Islet precursor cell (in vitro differentiated cells): ENCODE measurements around the gene PTPN1.
"Not testable (repeated sequence)": the region's sequence is repeated elsewhere in the genome, so short reads cannot be mapped to it uniquely, and the experiment has no call there.

Experiments
- DNase-seq: peaks from one replicate; pipeline ENCODE4 v3.0.0-alpha.2; 2018

The PTPN1 gene

GRCh38 chr20:50620459-50620858 is 110.3 kb downstream of the PTPN1 start:
- not testable (repeated sequence) for DNase-seq

- no peak for DNase-seq
These were observed 111.0 kb downstream of the PTPN1 start for GRCh38 chr20:50621068-50621665.

- peak; percentile 78 for DNase-seq
These were observed 114.3 kb downstream of the PTPN1 start for GRCh38 chr20:50624351-50625016.

GRCh38 chr20:50625986-50626677 is 115.9 kb downstream of the PTPN1 start:
- peak; percentile 88 for DNase-seq

GRCh38 chr20:50627747-50628146 is 117.6 kb downstream of the PTPN1 start:
- no peak for DNase-seq

GRCh38 chr20:50628332-50628731 is 118.1 kb downstream of the PTPN1 start:
- DNase-seq = peak; percentile 68

- peak; percentile 79 for DNase-seq
These were observed 118.9 kb downstream of the PTPN1 start for GRCh38 chr20:50628853-50629669.

GRCh38 chr20:50629670-50630045 is 119.5 kb downstream of the PTPN1 start:
- peak; percentile 68 for DNase-seq

GRCh38 chr20:50630578-50631263 is 120.5 kb downstream of the PTPN1 start:
- no peak for DNase-seq

- no peak for DNase-seq
These were observed 122.1 kb downstream of the PTPN1 start for GRCh38 chr20:50632236-50632635.

GRCh38 chr20:50632701-50633100 is 122.5 kb downstream of the PTPN1 start:
- DNase-seq = no peak

GRCh38 chr20:50633361-50633760 is 123.2 kb downstream of the PTPN1 start:
- no peak for DNase-seq

GRCh38 chr20:50634191-50634590 is 124.0 kb downstream of the PTPN1 start:
- DNase-seq = peak; percentile 55
